ENCODE results near the gene DNHD1.

Gene DNHD1

GRCh38 chr11:6567371-6567745 lies 70.3 kb downstream of the DNHD1 start:
- no peak for DNase-seq

- no peak for DNase-seq
Observed at GRCh38 chr11:6568191-6568918, 71.3 kb downstream of the DNHD1 start.

GRCh38 chr11:6569706-6570105 lies 72.6 kb downstream of the DNHD1 start:
- no peak for DNase-seq

GRCh38 chr11:6570691-6571427 lies 73.8 kb downstream of the DNHD1 start:
- no peak for DNase-seq

- no peak for DNase-seq
Observed at GRCh38 chr11:6571434-6572008, 74.4 kb downstream of the DNHD1 start.

- DNase-seq, result no peak
Observed at GRCh38 chr11:6572215-6572614, 75.1 kb downstream of the DNHD1 start.

GRCh38 chr11:6574816-6575715 lies 78.0 kb downstream of the DNHD1 start:
- no peak for DNase-seq

GRCh38 chr11:6576471-6577373 lies 79.6 kb downstream of the DNHD1 start:
- no peak for DNase-seq

- DNase-seq, result no peak
Observed at GRCh38 chr11:6578134-6578533, 81.1 kb downstream of the DNHD1 start.

- DNase-seq, result no peak
Observed at GRCh38 chr11:6579681-6580080, 82.6 kb downstream of the DNHD1 start.

GRCh38 chr11:6583584-6583983 lies 86.5 kb downstream of the DNHD1 start:
- DNase-seq, result no peak

- DNase-seq, result no peak
Observed at GRCh38 chr11:6584528-6584927, 87.4 kb downstream of the DNHD1 start.

GRCh38 chr11:6586434-6587359 lies 89.6 kb downstream of the DNHD1 start:
- no peak for DNase-seq

- DNase-seq, result no peak
Observed at GRCh38 chr11:6587360-6587953, 90.4 kb downstream of the DNHD1 start.

- no peak for DNase-seq
Observed at GRCh38 chr11:6588018-6588417, 90.9 kb downstream of the DNHD1 start.

- no peak for DNase-seq
Observed at GRCh38 chr11:6594142-6594768, 97.2 kb downstream of the DNHD1 start.

- no peak for DNase-seq
Observed at GRCh38 chr11:6596239-6596877, 99.3 kb downstream of the DNHD1 start.

GRCh38 chr11:6598555-6598954 lies 101.5 kb downstream of the DNHD1 start:
- no peak for DNase-seq

GRCh38 chr11:6599449-6599848 lies 102.4 kb downstream of the DNHD1 start:
- no peak for DNase-seq
